Psoas muscle (tissue), 8 donors: ENCODE results near the gene HS2ST1. TPM values are rescaled to one million over a fixed set of nuclear protein-coding genes. Genes with fewer than 3 reads are reported as not detected.

ENCODE experiments used
- ATAC-seq, 4 donors: fragments of 200-7000 bp; cut with Tn5 transposase; one replicate each; pipeline ENCODE4 v1.9.1; 2020; ENCODE audit warnings: moderate library complexity in 3 of 4, mild to moderate bottlenecking in 2 of 4
- DNase-seq, 2 donors: peaks; one replicate each; pipeline ENCODE4 v3.0.0-alpha.2; 2020
- H3K27ac ChIP-seq: fragments of 200-600 bp; one replicate; pipeline ENCODE4 v1.8.0; 2022
- H3K27me3 ChIP-seq, 3 donors: fragments of 200-600 bp in 1 of 3; one replicate each; pipeline versions ENCODE4 v1.6.1 to v1.8.0; 2013 to 2022; ENCODE audit warnings: low read length in 2 of 3, mild to moderate bottlenecking in 2 of 3, moderate library complexity in 1 of 3; ENCODE audit not compliant: insufficient read depth in 3 of 3
- H3K36me3 ChIP-seq, 2 donors: fragments of 200-600 bp in 1 of 2; one replicate each; pipeline versions ENCODE4 v1.6.1 to v1.8.0; 2013 to 2022; ENCODE audit warnings: low read depth in 1 of 2, mild to moderate bottlenecking in 1 of 2, moderate library complexity in 1 of 2; ENCODE audit not compliant: insufficient read depth in 1 of 2
- H3K4me1 ChIP-seq: fragments of 200-600 bp; one replicate; pipeline ENCODE4 v1.8.0; 2022
- H3K4me3 ChIP-seq: fragments of 200-600 bp; one replicate; pipeline ENCODE4 v1.8.0; 2022; ENCODE audit warnings: mild to moderate bottlenecking
- H3K9me3 ChIP-seq: fragments of 200-600 bp; one replicate; pipeline ENCODE4 v1.8.0; 2022
- WGBS, 3 donors: extraction: QIAGEN DNeasy Blood & Tissue Kit; methylation state at CpG; one replicate each; pipeline versions ENCODE4 v1.1.6 to v1.1.7; 2013; 5-methylcytosine and 5-hydroxymethylcytosine counted together
- intact Hi-C, 2 donors: fragments of 100-400 bp; cut with DNase I; formaldehyde crosslinking; loops; one replicate each; pipeline versions ENCODE4 v1.11.0 to v1.14.2; 2022
- polyA plus RNA-seq, 3 donors: library from polyadenylated mRNA; stranded (reverse); fragments of 200-250 nt; gene quantifications; one replicate each; pipeline ENCODE4 v1.2.3, GENCODE V29; 2013
- total RNA-seq, 4 donors: library from RNA; stranded (reverse); fragmentation: NEBNext Ultra II Directional in 2 of 4; extraction: Animal tissue kit (Norgen Biotek cat#: 25700) in 2 of 4; gene quantifications; one replicate each; pipeline versions ENCODE4 v1.2.1 to v1.2.4, GENCODE V29; 2021 to 2023
- TF ChIP-seq, protein P1 (sequence below): fragments of 200-600 bp; IDR thresholded peaks from one replicate; pipeline ENCODE4 v1.8.0; 2022; ENCODE audit warnings: antibody characterized with exemption
- donor health status: healthy with polysubstance abuse.
- donor health status: DM: no; HTN: no; CAD: no; lungs with moderate emphysema.
- donor health status: Bipolar disorder and iron deficiency.
- donor health status: healthy.
- donor health status: DM: yes; HTN: yes; CAD: no.
- donor health status: DM: no; HTN: no; CAD: no.
- donor health status: DM: no; HTN: no; CAD: no.
- donor health status: DM: yes; HTN: yes; CAD: no.

The HS2ST1 gene
- total and polyA plus RNA-seq, 7 donors: 3.3 to 12.0 (median 8.1) TPM

DNA sequence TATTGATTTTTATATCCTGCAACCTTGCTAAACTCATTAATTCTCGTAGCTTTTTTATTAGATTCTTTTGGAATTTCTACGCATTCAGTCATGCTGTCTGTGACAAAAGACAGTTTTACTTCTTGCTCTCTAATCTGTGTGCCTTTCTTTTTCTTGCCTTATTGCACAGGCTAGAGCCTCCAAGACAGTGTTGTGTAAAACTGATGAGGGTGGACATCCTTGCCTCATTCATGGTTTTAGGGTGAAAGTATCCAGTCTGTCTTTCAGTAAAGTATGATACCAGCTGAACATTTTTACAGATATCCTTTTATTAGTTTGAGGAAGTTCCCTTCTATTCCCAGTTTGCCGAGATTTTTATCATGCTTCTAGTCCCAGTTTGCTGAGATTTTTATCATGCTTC, 133.8 kb downstream of the HS2ST1 start:
- intact Hi-C loops: no loop called here
- no peaks in the 10 kb centered on the region for H3K36me3 ChIP-seq
- ATAC-seq (no peak), DNase-seq (no peak)
- H3K27me3 ChIP-seq: no peaks in the 10 kb centered on the region
- 95 to 99% (median 95%) methylated on average over 3 of the region's 3 CpGs for WGBS, 3 donors
- peaks cover 10% of the 10 kb centered on the region for H3K9me3 ChIP-seq
- H3K27ac ChIP-seq: no peak overlapping the region
- H3K4me3 ChIP-seq: no peak overlapping the region
- H3K4me1 ChIP-seq: no peaks in the 10 kb centered on the region
- TF ChIP-seq, protein P1, sequence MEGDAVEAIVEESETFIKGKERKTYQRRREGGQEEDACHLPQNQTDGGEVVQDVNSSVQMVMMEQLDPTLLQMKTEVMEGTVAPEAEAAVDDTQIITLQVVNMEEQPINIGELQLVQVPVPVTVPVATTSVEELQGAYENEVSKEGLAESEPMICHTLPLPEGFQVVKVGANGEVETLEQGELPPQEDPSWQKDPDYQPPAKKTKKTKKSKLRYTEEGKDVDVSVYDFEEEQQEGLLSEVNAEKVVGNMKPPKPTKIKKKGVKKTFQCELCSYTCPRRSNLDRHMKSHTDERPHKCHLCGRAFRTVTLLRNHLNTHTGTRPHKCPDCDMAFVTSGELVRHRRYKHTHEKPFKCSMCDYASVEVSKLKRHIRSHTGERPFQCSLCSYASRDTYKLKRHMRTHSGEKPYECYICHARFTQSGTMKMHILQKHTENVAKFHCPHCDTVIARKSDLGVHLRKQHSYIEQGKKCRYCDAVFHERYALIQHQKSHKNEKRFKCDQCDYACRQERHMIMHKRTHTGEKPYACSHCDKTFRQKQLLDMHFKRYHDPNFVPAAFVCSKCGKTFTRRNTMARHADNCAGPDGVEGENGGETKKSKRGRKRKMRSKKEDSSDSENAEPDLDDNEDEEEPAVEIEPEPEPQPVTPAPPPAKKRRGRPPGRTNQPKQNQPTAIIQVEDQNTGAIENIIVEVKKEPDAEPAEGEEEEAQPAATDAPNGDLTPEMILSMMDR: no peak

DNA sequence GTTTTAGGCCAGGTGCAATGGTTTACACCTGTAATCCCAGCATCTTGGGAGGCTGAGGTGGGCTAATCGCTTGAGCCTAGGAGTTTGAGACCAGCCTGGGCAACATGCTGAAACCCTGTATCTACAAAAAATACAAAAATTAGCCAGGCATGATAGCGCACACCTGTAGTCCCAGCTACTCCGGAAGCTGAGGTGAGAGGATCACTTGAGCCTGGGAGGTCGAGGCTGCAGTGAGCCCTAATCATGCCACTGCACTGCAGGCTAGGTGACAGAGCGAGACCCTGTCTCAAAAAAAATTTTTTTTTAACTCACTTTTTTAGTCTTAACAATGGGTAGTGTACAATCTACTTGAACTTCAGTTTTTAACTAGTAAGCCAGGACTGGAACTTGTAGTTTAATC, 137.5 kb downstream of the HS2ST1 start:
- intact Hi-C loops: no loop called here
- no peaks in the 10 kb centered on the region for H3K4me1 ChIP-seq
- DNase-seq: no peak
- ATAC-seq: no peak
- no peak overlapping the region for H3K4me3 ChIP-seq
- TF ChIP-seq, protein P1: no peak
- no peaks in the 10 kb centered on the region for H3K27me3 ChIP-seq
- peaks cover 10% of the 10 kb centered on the region for H3K9me3 ChIP-seq
- no peaks in the 10 kb centered on the region for H3K36me3 ChIP-seq
- no peak overlapping the region for H3K27ac ChIP-seq
- 97 to 98% (median 98%) methylated on average over 5 of the region's 5 CpGs for WGBS, 3 donors

DNA sequence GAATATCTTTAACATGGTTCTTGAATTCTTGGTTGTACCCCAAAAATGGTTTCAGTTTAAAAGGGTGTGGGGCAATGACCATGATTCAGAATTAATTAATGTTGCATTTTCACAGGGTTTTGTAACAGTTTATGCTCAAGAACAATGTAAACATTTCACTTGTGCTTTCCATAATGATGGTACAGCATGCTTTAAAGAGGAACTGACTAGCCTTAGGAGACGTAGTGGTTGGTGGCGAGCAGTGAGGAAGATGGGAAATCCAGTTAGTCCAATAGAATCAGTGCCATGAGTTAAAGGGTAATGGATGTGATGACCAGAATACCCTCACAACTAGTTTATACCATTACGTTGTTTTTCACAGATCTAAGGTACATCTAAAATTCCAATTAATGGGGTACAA, 138.0 kb downstream of the HS2ST1 start:
- 87 to 93% (median 90%) methylated on average over 3 of the region's 3 CpGs for WGBS, 3 donors
- ATAC-seq: no peak
- intact Hi-C loops: no loop called here

DNA sequence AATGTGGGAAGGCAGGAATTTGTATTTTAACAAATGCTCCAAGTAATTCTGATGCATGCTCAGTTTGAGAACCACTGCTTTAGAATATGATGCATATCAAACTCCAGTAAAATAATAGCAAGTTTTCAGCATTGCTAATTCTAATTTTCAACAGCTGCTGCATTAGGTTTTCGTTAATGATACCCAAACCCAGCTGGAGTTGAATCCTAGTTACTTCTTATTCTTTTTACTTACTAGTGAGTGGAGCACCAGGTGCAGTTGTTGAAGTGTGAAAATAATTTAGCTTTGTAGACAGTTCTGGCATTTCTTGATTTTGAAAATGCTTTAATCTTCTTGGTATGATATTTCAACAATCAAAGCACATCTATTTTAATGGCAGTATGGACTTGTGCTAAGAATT, 138.5 kb downstream of the HS2ST1 start:
- ATAC-seq: no peak
- TF ChIP-seq, protein P1: no peak
- Histone ChIP-seq H3K9me3 (peaks cover 7% of the 10 kb centered on the region), H3K27ac (no peak overlapping the region), H3K4me3 (no peak overlapping the region), H3K27me3 (no peaks in the 10 kb centered on the region), H3K4me1 (no peaks in the 10 kb centered on the region), H3K36me3 (no peaks in the 10 kb centered on the region)
- intact Hi-C loops: no loop called here
- WGBS, 3 donors: 45 to 76% (median 46%) methylated on average over 1 of the region's 1 CpG
- DNase-seq: no peak

More for the DNA sequence above, 138.0 kb downstream of the HS2ST1 start:
- H3K4me3 ChIP-seq: no peak overlapping the region
- H3K27me3 ChIP-seq: no peaks in the 10 kb centered on the region
- no peak overlapping the region for H3K27ac ChIP-seq
- H3K4me1 ChIP-seq: no peaks in the 10 kb centered on the region
- no peak for DNase-seq
- no peaks in the 10 kb centered on the region for H3K36me3 ChIP-seq
- H3K9me3 ChIP-seq: peaks cover 10% of the 10 kb centered on the region
- TF ChIP-seq, protein P1: no peak

DNA sequence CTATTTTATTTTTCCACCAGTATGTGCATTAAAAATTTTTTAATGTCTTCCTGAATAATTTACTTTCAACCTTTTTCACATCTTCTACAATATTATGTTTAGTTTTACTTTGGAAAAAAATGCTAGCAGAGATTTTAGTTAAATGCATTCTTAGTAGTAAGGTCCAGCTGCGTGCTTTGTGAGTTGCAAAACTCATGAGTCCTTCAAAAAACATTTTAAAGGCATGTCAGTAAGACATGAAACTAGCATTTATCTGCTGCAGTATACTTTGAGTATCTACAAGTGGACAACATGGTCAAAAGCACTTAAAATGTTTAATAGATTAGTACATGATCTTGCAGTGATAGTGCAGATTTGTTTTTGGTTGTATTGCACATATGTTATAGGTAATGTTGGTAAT, 139.0 kb downstream of the HS2ST1 start:
- peaks cover 2% of the 10 kb centered on the region for H3K9me3 ChIP-seq
- no peaks in the 10 kb centered on the region for H3K36me3 ChIP-seq
- DNase-seq: no peak
- intact Hi-C loops: no loop called here
- no peaks in the 10 kb centered on the region for H3K4me1 ChIP-seq
- no peak overlapping the region for H3K4me3 ChIP-seq
- H3K27me3 ChIP-seq: no peaks in the 10 kb centered on the region
- no peak overlapping the region for H3K27ac ChIP-seq
- TF ChIP-seq, protein P1: no peak
- ATAC-seq: no peak
- 77 to 88% (median 81%) methylated on average over 1 of the region's 1 CpG for WGBS, 3 donors
